OCI-LY7 (cell line): Measurements from ENCODE around the gene SFI1.

Source experiments
- EZH2phosphoT487 ChIP-seq: fragments of 200-600 bp; sonication (generic); IDR thresholded peaks from 2 replicates; pipeline ENCODE4 v1.6.1; 2018; ENCODE audit warnings: low read depth, borderline replicate concordance, mild to moderate bottlenecking, mixed run types, antibody characterized with exemption, low read length, moderate library complexity, mixed read lengths
- TF ChIP-seq, protein P1 (sequence below): fragments of 200-600 bp; sonication (generic); conservative IDR thresholded peaks from 2 replicates; pipeline ENCODE4 v1.5.1; 2014; ENCODE audit warnings: mild to moderate bottlenecking, antibody characterized with exemption, low read length, moderate library complexity, mixed read lengths

DNA sequence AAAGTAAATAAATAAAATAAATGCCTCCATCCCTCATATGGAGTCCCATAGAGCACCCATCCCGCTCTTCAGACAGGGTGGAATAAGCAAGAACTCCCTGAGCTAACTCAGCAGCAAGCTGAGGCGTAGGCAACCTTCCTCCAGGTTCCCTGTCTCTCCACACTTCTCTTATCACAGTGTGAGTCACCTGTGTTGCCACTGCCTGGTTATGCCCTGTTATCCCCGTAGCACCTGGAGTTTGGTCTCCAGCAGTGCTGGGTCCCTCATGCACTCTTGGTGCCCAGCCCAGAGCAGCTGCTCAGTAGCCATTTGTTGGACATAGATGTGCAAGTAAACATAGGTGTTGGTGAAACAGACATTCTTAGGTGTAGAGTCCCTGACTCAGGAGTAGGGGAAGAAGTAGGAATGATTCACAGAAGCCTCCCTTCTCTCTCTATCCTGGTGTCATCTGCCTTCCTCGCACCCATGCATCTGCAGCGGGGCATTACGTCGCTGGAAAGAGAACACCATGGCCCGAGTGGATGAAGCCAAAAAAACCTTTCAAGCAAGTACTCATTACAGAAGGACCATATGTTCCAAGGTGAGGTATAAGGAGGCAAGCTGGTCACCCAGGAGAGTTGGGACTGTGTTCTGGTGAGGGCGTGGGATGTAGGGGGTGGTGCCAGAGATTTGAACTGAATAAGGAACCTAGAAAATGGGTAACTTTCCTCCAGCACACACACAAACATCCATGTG is 109.7 kb downstream of the SFI1 start:
- no peak for TF ChIP-seq EZH2phosphoT487
- TF ChIP-seq, protein P1, sequence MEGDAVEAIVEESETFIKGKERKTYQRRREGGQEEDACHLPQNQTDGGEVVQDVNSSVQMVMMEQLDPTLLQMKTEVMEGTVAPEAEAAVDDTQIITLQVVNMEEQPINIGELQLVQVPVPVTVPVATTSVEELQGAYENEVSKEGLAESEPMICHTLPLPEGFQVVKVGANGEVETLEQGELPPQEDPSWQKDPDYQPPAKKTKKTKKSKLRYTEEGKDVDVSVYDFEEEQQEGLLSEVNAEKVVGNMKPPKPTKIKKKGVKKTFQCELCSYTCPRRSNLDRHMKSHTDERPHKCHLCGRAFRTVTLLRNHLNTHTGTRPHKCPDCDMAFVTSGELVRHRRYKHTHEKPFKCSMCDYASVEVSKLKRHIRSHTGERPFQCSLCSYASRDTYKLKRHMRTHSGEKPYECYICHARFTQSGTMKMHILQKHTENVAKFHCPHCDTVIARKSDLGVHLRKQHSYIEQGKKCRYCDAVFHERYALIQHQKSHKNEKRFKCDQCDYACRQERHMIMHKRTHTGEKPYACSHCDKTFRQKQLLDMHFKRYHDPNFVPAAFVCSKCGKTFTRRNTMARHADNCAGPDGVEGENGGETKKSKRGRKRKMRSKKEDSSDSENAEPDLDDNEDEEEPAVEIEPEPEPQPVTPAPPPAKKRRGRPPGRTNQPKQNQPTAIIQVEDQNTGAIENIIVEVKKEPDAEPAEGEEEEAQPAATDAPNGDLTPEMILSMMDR, result no peak
